Pons (tissue), 1 donor: ENCODE measurements around the gene MMAA.
"Not testable (repeated sequence)": the region's sequence is repeated elsewhere in the genome, so short reads cannot be mapped to it uniquely, and the experiment has no call there.

Experiments
- DNase-seq: peaks from one replicate; pipeline ENCODE4 v3.0.0-alpha.2; 2016; ENCODE audit warnings: low spot score

MMAA gene

GRCh38 chr4:145635117-145635516 is 15.9 kb downstream of the MMAA start:
- no peak for DNase-seq

GRCh38 chr4:145635630-145636029 is 16.4 kb downstream of the MMAA start:
- DNase-seq: no peak

DNA sequence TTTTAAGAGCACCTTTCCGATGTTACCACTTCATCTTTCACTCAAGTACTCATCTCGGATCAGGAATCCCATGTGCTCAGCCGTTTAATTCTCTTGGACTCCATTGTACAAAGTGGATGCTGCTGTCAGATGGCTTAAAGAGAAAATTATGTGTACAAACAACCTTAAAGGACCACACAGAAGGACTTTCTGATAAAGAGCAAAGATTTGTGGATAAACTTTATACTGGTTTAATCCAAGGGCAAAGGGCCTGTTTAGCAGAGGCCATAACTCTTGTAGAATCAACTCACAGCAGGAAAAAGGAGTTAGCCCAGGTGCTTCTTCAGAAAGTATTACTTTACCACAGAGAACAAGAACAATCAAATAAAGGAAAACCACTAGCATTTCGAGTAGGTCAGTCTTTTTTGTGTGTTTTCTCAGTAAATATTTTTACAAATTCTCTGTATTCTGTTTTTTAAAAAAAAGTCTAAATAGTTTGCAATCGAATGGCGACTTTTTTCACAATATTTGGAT is 20.1 kb downstream of the MMAA start:
- no peak for DNase-seq

DNA sequence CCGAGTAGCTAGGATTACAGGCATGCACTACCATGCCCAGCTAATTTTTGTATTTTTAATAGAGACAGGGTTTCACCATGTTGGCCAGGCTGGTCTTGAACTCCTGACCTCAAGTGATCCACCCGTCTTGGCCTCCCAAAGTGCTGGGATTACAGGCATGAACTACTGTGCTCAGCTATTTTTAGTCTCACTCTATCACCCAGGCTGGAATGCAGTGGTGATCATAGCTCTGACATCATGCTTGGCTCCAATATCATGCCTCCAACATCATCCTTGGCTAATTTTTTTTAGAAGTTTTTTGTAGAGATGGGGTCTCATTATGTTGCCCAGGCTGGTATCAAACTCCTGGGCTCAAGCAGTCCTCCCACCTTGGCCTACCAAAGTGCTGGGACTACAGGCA is 21.1 kb downstream of the MMAA start:
- DNase-seq: not testable (repeated sequence)

DNA sequence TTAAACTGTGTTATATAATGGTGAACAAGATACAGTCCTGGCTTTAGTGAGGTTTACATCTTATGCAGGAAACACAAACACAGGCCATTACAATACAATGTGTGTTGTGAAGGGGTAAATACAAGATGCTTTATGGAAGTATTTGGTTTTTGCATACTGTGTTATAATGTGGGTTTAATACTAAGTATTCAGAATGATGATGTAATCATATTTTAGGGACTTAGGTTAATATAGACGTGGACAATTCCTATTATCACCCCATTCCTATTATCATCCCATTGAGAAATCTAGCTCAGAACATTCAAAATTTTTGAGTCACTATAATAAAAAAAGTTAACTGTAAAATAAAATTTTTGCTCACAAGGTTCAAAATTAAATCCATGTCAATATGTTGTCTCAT is 24.1 kb downstream of the MMAA start:
- no peak for DNase-seq

- DNase-seq: no peak
Measured at GRCh38 chr4:145644699-145645098, 25.5 kb downstream of the MMAA start.

GRCh38 chr4:145656156-145656555 is 37.0 kb downstream of the MMAA start:
- DNase-seq: no peak

- DNase-seq: no peak
Measured at GRCh38 chr4:145660064-145660463, 40.9 kb downstream of the MMAA start.

GRCh38 chr4:145663194-145663593 is 44.0 kb downstream of the MMAA start:
- no peak for DNase-seq

DNA sequence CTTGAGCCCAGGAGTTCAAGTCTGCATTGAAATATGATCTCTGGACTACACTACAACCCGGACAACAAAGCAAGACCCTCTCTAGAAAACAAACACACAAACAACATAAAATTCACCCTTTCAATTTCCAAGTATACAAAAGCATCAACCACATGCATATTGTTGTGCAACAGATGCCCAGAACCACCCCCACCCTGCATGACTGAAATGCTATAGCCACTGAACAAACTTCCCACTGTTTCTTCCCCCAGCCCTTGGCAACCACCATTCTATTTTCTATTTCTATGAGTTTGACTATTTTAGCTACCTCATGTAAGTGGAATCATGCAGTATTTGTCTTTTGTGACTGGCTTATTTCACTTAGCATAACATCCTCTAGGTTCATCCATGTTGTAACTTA is 46.6 kb downstream of the MMAA start:
- DNase-seq: no peak

DNA sequence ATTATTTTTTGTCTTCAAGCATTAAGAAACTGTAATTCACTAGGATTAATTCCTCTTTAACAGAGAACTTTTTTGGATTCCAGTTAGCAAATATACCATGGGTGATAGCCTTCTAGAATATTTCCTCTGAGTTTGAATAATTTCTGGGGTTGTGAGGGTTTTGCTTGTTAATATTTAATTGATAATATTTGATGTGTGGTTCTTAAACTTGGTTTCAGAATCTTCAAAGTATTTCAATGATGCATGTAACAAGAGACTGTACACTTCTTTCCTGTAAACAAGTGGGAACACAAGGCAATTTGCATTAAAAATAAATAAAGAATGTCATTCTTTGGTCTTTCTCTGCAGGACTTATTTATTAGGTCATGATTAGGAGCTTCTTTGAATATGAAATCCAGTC is 51.2 kb downstream of the MMAA start:
- no peak for DNase-seq

DNA sequence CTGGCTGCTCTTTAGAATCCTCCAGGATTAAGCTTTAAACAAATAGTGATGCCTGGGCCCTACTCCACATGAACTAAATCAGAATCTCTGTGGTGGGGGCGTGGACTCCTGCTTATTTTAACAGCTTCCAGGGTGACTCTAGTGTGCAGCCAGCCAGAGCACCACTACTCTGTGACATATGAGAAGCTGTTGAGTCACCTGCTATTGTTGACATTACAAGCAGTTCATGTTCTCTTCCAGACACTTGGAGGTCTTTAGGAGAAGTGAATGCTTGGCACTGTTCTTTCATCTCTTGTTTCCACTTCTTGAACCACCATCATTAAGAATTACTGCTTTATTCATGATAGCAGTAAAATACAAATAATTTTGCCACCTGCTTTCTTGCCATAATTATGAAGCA is 60.3 kb downstream of the MMAA start:
- no peak for DNase-seq

DNA sequence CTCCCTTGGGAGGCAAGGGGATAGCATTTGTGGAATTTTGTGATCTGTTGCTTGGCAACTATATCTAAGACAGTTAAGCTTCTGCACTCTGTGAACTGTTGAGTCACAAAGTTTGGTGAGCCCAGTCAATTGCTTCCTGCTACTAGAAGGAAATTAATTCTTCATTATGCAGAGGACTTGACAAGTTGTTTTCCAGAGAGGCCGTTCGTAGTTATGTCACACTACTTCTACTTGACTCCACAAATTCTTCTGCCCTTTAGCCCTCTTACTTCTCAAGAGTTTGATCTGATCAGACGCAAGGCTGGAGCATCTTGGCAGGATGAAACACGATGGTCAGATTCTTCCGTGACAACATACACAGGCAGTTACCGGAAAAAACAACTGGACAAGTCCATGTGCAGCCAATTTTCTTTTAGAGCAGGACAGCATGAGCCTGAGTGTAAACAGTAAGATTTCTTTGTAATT is 60.8 kb downstream of the MMAA start, which contains the start of gene C4orf51:
TSS of gene C4orf51 (plus strand) at position 156 of the 465 bp plus-strand sequence. CDS start at position 214, 58 bp downstream.
- no peak for DNase-seq

- DNase-seq: no peak
Measured at GRCh38 chr4:145680902-145681301, 61.7 kb downstream of the MMAA start.

GRCh38 chr4:145681518-145681917 is 62.3 kb downstream of the MMAA start:
- DNase-seq: no peak

GRCh38 chr4:145681956-145682355 is 62.8 kb downstream of the MMAA start:
- DNase-seq: no peak

DNA sequence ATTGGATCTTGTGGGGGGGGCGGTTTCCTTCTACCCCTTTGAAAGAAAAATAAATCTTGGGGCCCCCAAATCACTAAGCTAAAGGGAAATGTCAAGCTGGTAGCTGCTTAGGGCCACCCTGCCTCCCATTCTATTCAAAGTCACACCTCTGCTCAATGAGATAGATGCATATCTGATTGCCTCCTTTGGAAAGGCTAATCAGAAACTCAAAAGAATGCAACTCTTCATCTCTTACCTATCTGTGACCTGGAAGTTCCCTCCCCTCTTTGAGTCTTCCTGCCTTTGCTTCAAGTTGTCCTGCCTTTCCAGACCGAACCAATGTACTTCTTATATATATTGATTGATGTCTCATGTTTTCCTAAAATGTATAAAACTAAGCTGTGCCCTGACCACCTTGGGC is 67.8 kb downstream of the MMAA start:
- no peak for DNase-seq

DNA sequence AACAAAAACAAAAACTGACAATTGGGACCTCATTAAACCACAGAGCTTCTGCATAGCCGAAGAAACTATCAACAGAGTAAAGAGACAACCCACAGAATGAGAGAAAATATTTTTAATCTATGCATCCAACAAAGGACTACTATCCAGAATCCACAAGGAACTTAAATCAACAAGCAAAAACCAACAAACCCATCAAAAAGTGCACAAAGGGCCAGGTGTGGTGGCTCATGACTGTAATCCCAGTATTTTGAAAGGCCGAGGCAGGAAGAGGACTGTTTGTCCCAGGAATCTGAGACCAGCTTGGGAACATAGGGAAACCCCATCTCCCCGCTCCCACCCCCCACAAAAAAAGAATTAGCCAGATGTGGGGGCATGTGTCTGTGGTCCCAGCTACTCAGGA is 71.4 kb downstream of the MMAA start:
- no peak for DNase-seq

DNA sequence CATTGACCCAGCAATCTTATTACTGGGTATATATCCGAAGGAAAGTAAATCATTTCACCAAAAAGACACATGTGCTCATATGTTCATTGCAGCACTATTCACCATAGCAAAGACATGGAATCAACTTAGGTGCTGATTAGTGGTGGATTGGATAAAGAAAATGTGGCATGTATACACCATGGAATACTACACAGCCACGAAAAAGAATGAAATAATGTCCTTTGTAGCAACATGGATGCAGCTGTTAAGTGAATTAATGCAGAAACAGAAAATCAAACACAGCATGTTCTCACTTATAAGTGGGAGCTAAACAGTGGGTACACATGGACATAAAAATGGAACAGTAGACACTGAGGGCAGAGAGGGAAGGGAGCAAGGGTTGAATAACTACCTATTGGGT is 72.2 kb downstream of the MMAA start:
- not testable (repeated sequence) for DNase-seq

GRCh38 chr4:145694929-145695328 is 75.7 kb downstream of the MMAA start:
- no peak for DNase-seq

GRCh38 chr4:145697332-145697731 is 78.1 kb downstream of the MMAA start:
- no peak for DNase-seq

- DNase-seq: no peak
Measured at GRCh38 chr4:145698507-145698906, 79.3 kb downstream of the MMAA start.

DNA sequence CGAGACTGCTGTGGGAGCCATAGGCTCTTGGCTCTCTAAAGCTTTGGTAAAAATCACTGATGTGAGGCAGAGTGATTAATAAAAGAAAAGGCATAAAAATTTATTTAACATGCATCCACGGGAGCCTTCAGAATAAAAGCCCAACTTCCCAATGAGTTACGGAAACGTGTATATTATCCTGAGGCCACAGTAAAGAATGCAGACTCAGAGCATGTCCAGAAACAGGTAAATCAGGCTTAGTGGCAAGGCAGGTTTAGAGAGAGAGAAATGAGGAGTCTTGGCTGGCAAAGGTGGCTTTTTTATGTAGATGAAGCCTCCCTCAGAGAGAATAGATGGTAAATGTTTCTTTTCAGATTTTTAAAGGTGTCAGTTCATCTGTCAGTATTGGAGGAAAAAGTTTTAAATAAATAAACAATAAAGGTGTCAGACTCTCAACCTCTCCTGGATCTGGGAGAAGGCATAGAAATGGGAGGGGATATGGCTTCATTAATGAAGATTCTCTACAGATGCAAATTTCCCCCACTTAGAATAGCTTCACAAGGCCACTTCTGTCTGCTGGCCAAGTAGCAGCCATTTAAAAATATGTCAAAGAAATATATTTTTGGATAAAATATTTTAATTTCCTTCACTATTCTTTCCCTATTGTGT is 84.8 kb downstream of the MMAA start:
- no peak for DNase-seq

DNA sequence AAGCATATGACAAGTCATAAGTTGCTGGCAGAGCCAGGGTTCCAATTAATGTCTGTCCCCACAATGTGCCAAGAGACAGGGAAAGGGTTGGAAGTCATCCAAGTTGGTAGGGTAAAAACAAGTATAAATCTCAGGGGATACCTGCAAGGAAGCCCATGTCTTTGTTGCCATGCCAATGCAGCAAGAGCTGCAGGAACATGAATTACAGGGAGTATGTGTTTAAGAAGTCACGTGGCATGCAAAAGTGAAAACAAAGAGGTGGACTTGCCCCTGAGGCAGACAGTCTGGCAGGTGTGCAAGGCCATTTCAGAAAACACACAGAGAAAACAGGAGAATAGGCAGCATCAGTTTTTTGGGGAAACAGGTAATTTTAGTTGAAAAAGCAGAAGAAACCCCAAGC is 90.2 kb downstream of the MMAA start:
- DNase-seq: no peak
